Measurements from ENCODE around the gene REPS1. TPM values are rescaled to one million over a fixed set of nuclear protein-coding genes. Genes with fewer than 3 reads are reported as not detected.

The REPS1 gene
- total RNA-seq, 2 donors from 2014 or later = 33.0 to 34.1 TPM

GRCh38 chr6:138897031-138897430, 91.0 kb downstream of the REPS1 start:
- Mint-ChIP-seq H3K9me3 (no peaks in the 10 kb centered on the region), H3K36me3 (ENCODE audit: low read depth) (peaks cover 22% of the 10 kb centered on the region), H3K4me1 (peaks cover 4% of the 10 kb centered on the region), H3K27me3 (ENCODE audit: insufficient read depth) (peaks cover 12% of the 10 kb centered on the region), H3K4me3 (no peak overlapping the region), H3K27ac (no peak overlapping the region)
- no peak overlapping the region for H3K9ac ChIP-seq (ENCODE audit: extremely low read depth, low read length, poor library complexity, severe bottlenecking)
- H3K4me3 ChIP-seq (ENCODE audit: low read length) = no peak overlapping the region
- TF ChIP-seq, protein P1, sequence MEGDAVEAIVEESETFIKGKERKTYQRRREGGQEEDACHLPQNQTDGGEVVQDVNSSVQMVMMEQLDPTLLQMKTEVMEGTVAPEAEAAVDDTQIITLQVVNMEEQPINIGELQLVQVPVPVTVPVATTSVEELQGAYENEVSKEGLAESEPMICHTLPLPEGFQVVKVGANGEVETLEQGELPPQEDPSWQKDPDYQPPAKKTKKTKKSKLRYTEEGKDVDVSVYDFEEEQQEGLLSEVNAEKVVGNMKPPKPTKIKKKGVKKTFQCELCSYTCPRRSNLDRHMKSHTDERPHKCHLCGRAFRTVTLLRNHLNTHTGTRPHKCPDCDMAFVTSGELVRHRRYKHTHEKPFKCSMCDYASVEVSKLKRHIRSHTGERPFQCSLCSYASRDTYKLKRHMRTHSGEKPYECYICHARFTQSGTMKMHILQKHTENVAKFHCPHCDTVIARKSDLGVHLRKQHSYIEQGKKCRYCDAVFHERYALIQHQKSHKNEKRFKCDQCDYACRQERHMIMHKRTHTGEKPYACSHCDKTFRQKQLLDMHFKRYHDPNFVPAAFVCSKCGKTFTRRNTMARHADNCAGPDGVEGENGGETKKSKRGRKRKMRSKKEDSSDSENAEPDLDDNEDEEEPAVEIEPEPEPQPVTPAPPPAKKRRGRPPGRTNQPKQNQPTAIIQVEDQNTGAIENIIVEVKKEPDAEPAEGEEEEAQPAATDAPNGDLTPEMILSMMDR (conservative IDR thresholded peaks at IDR 0.05) = no peak
- H3K36me3 ChIP-seq (ENCODE audit: control insufficient read depth, insufficient read depth, low read length) = peaks cover 16% of the 10 kb centered on the region
- H3K27me3 ChIP-seq (ENCODE audit: control insufficient read depth, insufficient read depth, low read length, poor library complexity, severe bottlenecking) = peaks cover 9% of the 10 kb centered on the region
- no peak overlapping the region for H3K27ac ChIP-seq (ENCODE audit: low read depth, low read length)
- H3K9me3 ChIP-seq (ENCODE audit: control insufficient read depth, low read length) = no peaks in the 10 kb centered on the region
- DNase-seq = no peak
- H3K4me1 ChIP-seq (ENCODE audit: control insufficient read depth, insufficient read depth, low read length) = no peaks in the 10 kb centered on the region

DNA sequence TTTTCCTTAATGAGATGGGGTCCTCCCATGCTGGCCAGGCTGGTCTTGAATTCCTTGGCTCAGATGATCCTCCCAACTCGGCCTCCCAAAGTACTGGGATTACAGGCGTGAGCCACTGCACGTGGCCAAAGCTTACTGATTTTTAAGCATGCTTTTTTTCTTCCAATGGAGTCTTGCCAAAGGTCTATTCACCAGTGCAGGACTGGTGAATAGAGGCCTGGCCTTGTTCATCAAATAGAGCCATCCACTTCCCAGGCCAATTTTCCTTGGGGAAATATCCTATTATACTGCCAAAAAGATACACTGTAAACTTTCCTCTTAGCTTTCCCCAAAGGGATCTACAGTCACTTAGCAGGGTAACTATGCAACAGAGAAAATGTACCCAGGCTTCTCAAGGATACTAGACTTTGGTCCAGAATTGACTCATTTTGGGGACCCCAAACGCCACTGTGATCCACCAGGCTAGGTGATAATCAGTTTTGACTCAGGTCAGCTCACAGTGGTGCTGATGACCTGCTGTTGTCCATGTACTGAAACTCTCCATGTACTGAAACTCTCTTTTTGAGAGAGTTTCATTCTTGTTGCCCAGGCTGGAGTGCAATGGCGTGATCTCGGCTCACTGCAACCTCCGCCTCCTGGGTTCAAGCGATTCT, 91.8 kb downstream of the REPS1 start:
- no peak overlapping the region for H3K27ac ChIP-seq (ENCODE audit: low read depth, low read length)
- TF ChIP-seq, protein P1 (conservative IDR thresholded peaks at IDR 0.05) = no peak
- no peaks in the 10 kb centered on the region for H3K9me3 Mint-ChIP-seq
- H3K9ac ChIP-seq (ENCODE audit: extremely low read depth, low read length, poor library complexity, severe bottlenecking) = no peak overlapping the region
- no peak overlapping the region for H3K4me3 ChIP-seq (ENCODE audit: low read length)
- DNase-seq = no peak
- no peak overlapping the region for H3K27ac Mint-ChIP-seq
- H3K4me1 Mint-ChIP-seq = peaks cover 12% of the 10 kb centered on the region
- H3K27me3 Mint-ChIP-seq (ENCODE audit: insufficient read depth) = peaks cover 14% of the 10 kb centered on the region
- WGBS, 2 experiments (ENCODE audit: insufficient coverage in 1 of 2, insufficient read length in 1 of 2) = 92 to 94% methylated on average over 8 of the region's 8 CpGs
- peaks cover 16% of the 10 kb centered on the region for H3K36me3 ChIP-seq (ENCODE audit: control insufficient read depth, insufficient read depth, low read length)
- peaks cover 12% of the 10 kb centered on the region for H3K27me3 ChIP-seq (ENCODE audit: control insufficient read depth, insufficient read depth, low read length, poor library complexity, severe bottlenecking)
- peaks cover 22% of the 10 kb centered on the region for H3K36me3 Mint-ChIP-seq (ENCODE audit: low read depth)
- H3K4me3 Mint-ChIP-seq = no peak overlapping the region
- H3K9me3 ChIP-seq (ENCODE audit: control insufficient read depth, low read length) = no peaks in the 10 kb centered on the region
- no peaks in the 10 kb centered on the region for H3K4me1 ChIP-seq (ENCODE audit: control insufficient read depth, insufficient read depth, low read length)

DNA sequence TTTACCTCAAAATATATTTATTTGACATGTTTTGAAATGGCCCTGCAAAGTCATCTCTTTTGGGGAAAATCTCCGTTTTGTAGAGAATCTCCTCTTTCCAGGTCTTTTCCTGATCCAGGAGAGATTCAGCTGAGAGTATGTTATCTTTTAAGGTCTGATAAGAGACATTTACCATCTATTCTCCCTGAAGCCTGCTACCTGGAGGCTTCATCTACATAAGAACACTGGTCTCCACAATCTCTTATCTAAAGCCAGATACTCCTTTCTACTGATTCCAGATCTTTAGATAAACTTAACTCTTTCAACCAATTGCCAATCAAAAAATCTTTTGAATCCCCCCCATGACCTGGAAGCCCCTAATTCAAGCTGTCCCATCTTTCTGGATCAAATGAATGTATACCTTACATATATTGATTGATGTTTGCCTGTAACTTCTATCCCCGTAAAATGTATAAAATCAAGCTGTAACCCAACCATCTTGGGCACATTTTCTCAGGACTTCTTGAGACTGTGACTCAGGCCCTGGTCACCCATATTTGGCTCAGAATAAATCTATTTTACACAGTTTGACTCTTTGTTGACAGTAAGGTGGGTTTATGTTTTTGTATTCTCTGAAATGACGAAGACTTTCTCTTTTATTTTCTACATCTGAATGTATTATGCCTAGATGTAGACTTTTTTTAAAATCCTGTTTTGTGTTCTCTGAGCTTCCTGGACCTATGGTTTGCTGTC, 96.6 kb downstream of the REPS1 start:
- TF ChIP-seq, protein P1 (conservative IDR thresholded peaks at IDR 0.05) = no peak
- Histone ChIP-seq H3K27me3 (ENCODE audit: control insufficient read depth, insufficient read depth, low read length, poor library complexity, severe bottlenecking) (peaks cover 12% of the 10 kb centered on the region), H3K9ac (ENCODE audit: extremely low read depth, low read length, poor library complexity, severe bottlenecking) (no peak overlapping the region), H3K4me1 (ENCODE audit: control insufficient read depth, insufficient read depth, low read length) (no peaks in the 10 kb centered on the region), H3K4me3 (ENCODE audit: low read length) (no peak overlapping the region), H3K36me3 (ENCODE audit: control insufficient read depth, insufficient read depth, low read length) (no peaks in the 10 kb centered on the region), H3K9me3 (ENCODE audit: control insufficient read depth, low read length) (no peaks in the 10 kb centered on the region), H3K27ac (ENCODE audit: low read depth, low read length) (no peak overlapping the region)
- Mint-ChIP-seq H3K9me3 (no peaks in the 10 kb centered on the region), H3K4me1 (peaks cover 20% of the 10 kb centered on the region), H3K36me3 (ENCODE audit: low read depth) (no peaks in the 10 kb centered on the region), H3K27me3 (ENCODE audit: insufficient read depth) (peaks cover 28% of the 10 kb centered on the region), H3K4me3 (no peak overlapping the region), H3K27ac (no peak overlapping the region)
- WGBS, 2 experiments (ENCODE audit: insufficient coverage in 1 of 2, insufficient read length in 1 of 2) = 58 to 100% methylated on average over 1 to 3 of the region's 3 CpGs
- no peak for DNase-seq
